HG02623 (cell line): ENCODE measurements around the gene SDHAF1.
"Not testable (repeated sequence)": the region's sequence is repeated elsewhere in the genome, so short reads cannot be mapped to it uniquely, and the experiment has no call there.

ENCODE experiments used
- ATAC-seq: cut with Tn5 transposase; IDR thresholded peaks from one replicate; pipeline ENCODE4 v1.9.1; 2021; ENCODE audit warnings: moderate library complexity; ENCODE audit not compliant: unreplicated experiment

SDHAF1 gene

GRCh38 chr19:35995048-35995993 is at the start of gene SDHAF1:
Gene SDHAF1 (plus strand): TSS chr19:35995188. CDS start chr19:35995275, 87 bp downstream.
- peak; percentile 85 for ATAC-seq

GRCh38 chr19:35946203-35946602 is 48.8 kb upstream of the SDHAF1 start:
- ATAC-seq, result no peak

- ATAC-seq, result no peak
Measured at GRCh38 chr19:35949131-35949530, 45.9 kb upstream of the SDHAF1 start.

GRCh38 chr19:35955881-35956634 is 38.9 kb upstream of the SDHAF1 start:
- no peak for ATAC-seq

GRCh38 chr19:35957411-35957810 is 37.6 kb upstream of the SDHAF1 start:
- not testable (repeated sequence) for ATAC-seq

GRCh38 chr19:35958660-35959039 is 36.3 kb upstream of the SDHAF1 start:
- ATAC-seq, result no peak

- ATAC-seq, result no peak
Measured at GRCh38 chr19:35959040-35959967, 35.7 kb upstream of the SDHAF1 start.

GRCh38 chr19:35959968-35960320 is 35.0 kb upstream of the SDHAF1 start:
- no peak for ATAC-seq

GRCh38 chr19:35960432-35960972 is 34.5 kb upstream of the SDHAF1 start:
- ATAC-seq, result no peak

- no peak for ATAC-seq
Measured at GRCh38 chr19:35963514-35963913, 31.5 kb upstream of the SDHAF1 start.

- ATAC-seq, result no peak
Measured at GRCh38 chr19:35966771-35967170, 28.2 kb upstream of the SDHAF1 start.

- no peak for ATAC-seq
Measured at GRCh38 chr19:35973487-35973886, 21.5 kb upstream of the SDHAF1 start.

- no peak for ATAC-seq
Measured at GRCh38 chr19:35975608-35976214, 19.3 kb upstream of the SDHAF1 start.

GRCh38 chr19:35977446-35978222 is 17.4 kb upstream of the SDHAF1 start:
- ATAC-seq, result no peak

GRCh38 chr19:35978271-35978670 is 16.7 kb upstream of the SDHAF1 start:
- ATAC-seq, result no peak

GRCh38 chr19:35978832-35979365 is 16.1 kb upstream of the SDHAF1 start:
- ATAC-seq, result no peak

GRCh38 chr19:35980997-35981396 is 14.0 kb upstream of the SDHAF1 start:
- not testable (repeated sequence) for ATAC-seq

GRCh38 chr19:35983177-35983576 is 11.8 kb upstream of the SDHAF1 start:
- no peak for ATAC-seq

GRCh38 chr19:35986111-35986510 is 8.9 kb upstream of the SDHAF1 start:
- ATAC-seq, result no peak
